NT2/D1 (cell line): ENCODE data around the gene SUSD1.
A peak's percentile ranks its signal among the peaks of the same experiment; 100 is the strongest.

Experiments used
- DNase-seq: peaks from one replicate; pipeline ENCODE4 v3.0.0-alpha.2; 2011; ENCODE audit warnings: low read depth, low spot score
- H3K27me3 ChIP-seq: 2 replicates; pipeline ENCODE4 v1.6.0; 2011; ENCODE audit warnings: mild to moderate bottlenecking; ENCODE audit not compliant: insufficient read length, insufficient read depth
- H3K36me3 ChIP-seq: 2 replicates; pipeline ENCODE4 v1.6.1; 2011; ENCODE audit warnings: mild to moderate bottlenecking, low read length, mixed read lengths; ENCODE audit not compliant: insufficient read depth, insufficient read length
- H3K4me1 ChIP-seq: 2 replicates; pipeline ENCODE4 v1.5.1; 2011; ENCODE audit not compliant: insufficient read depth, insufficient read length
- H3K4me3 ChIP-seq: 2 replicates; pipeline ENCODE4 v1.5.1; 2011; ENCODE audit warnings: low read depth; ENCODE audit not compliant: insufficient read length
- H3K9ac ChIP-seq: 2 replicates; pipeline ENCODE4 v1.6.0; 2011; ENCODE audit warnings: low read depth; ENCODE audit not compliant: insufficient read length
- H3K9me3 ChIP-seq: 2 replicates; pipeline ENCODE4 v1.5.1; 2011; ENCODE audit warnings: mild to moderate bottlenecking, low read length; ENCODE audit not compliant: insufficient read depth
- SUZ12 ChIP-seq: IDR thresholded peaks from 2 replicates; pipeline ENCODE4 v1.6.1; 2011; ENCODE audit not compliant: insufficient read length, insufficient read depth; ENCODE audit errors: extremely low read depth
- YY1 ChIP-seq: IDR thresholded peaks from 2 replicates; pipeline ENCODE4 v1.6.1; 2011; ENCODE audit not compliant: insufficient read length, insufficient read depth
- ZNF274 ChIP-seq: IDR thresholded peaks from 2 replicates; pipeline ENCODE4 v1.6.1; 2011; ENCODE audit warnings: mild to moderate bottlenecking, low read depth, low read length

Gene SUSD1

GRCh38 chr9:112184221-112184620 is 9.1 kb upstream of the SUSD1 start:
- H3K27me3 ChIP-seq, result no peaks in the 10 kb centered on the region
- no peaks in the 10 kb centered on the region for H3K4me1 ChIP-seq
- no peak overlapping the region for H3K9ac ChIP-seq
- no peak overlapping the region for H3K4me3 ChIP-seq
- DNase-seq, result no peak
- H3K9me3 ChIP-seq, result 0 out of 2 replicates have a peak, but pooled peaks cover 7% of the 10 kb centered on the region
- no peaks in the 10 kb centered on the region for H3K36me3 ChIP-seq
- TF ChIP-seq SUZ12, result no peak
- no peak for TF ChIP-seq ZNF274
- no peak for TF ChIP-seq YY1

GRCh38 chr9:112180387-112180881 is 5.3 kb upstream of the SUSD1 start:
- DNase-seq, result no peak
- Histone ChIP-seq H3K4me3 (no peak overlapping the region), H3K4me1 (no peaks in the 10 kb centered on the region), H3K9me3 (0 out of 2 replicates have a peak, but pooled peaks cover 7% of the 10 kb centered on the region), H3K9ac (no peak overlapping the region), H3K27me3 (peaks cover 20% of the 10 kb centered on the region), H3K36me3 (no peaks in the 10 kb centered on the region)
- TF ChIP-seq ZNF274, result no peak
- TF ChIP-seq YY1, result no peak
- TF ChIP-seq SUZ12, result no peak

GRCh38 chr9:112179816-112180215 is 4.7 kb upstream of the SUSD1 start:
- no peaks in the 10 kb centered on the region for H3K36me3 ChIP-seq
- H3K9ac ChIP-seq, result no peak overlapping the region
- no peaks in the 10 kb centered on the region for H3K4me1 ChIP-seq

GRCh38 chr9:112176524-112176923 is 1.4 kb upstream of the SUSD1 start:
- Histone ChIP-seq H3K4me3 (no peak overlapping the region), H3K4me1 (no peaks in the 10 kb centered on the region), H3K36me3 (peaks cover 9% of the 10 kb centered on the region), H3K9me3 (no peaks in the 10 kb centered on the region), H3K27me3 (peaks cover 37% of the 10 kb centered on the region), H3K9ac (no peak overlapping the region)
- TF ChIP-seq SUZ12 (no peak), YY1 (no peak), ZNF274 (no peak)
- no peak for DNase-seq

More at GRCh38 chr9:112179816-112180215, 4.7 kb upstream of the SUSD1 start:
- Histone ChIP-seq H3K4me3 (no peak overlapping the region), H3K27me3 (peaks cover 23% of the 10 kb centered on the region), H3K9me3 (0 out of 2 replicates have a peak, but pooled peaks cover 7% of the 10 kb centered on the region)
- no peak for DNase-seq
- no peak for TF ChIP-seq YY1
- TF ChIP-seq SUZ12, result no peak
- no peak for TF ChIP-seq ZNF274

GRCh38 chr9:112175796-112176315 is 759 bp upstream of the SUSD1 start:
- DNase-seq, result no peak
- Histone ChIP-seq H3K36me3 (peaks cover 9% of the 10 kb centered on the region), H3K27me3 (peaks cover 37% of the 10 kb centered on the region), H3K4me3 (peak overlapping the region; percentile 55), H3K4me1 (no peaks in the 10 kb centered on the region), H3K9ac (peak overlapping the region; percentile 74), H3K9me3 (no peaks in the 10 kb centered on the region)
- TF ChIP-seq YY1 (no peak), ZNF274 (no peak), SUZ12 (no peak)

- TF ChIP-seq SUZ12 (no peak), ZNF274 (no peak), YY1 (no peak)
- no peaks in the 10 kb centered on the region for H3K4me1 ChIP-seq
Measured at GRCh38 chr9:112174222-112174964, 704 bp downstream of the SUSD1 start.

More at GRCh38 chr9:112174222-112174964, 704 bp downstream of the SUSD1 start:
- H3K4me3 ChIP-seq, result peak overlapping the region; percentile 55
- peak overlapping the region; percentile 74 for H3K9ac ChIP-seq
- H3K9me3 ChIP-seq, result no peaks in the 10 kb centered on the region
- H3K36me3 ChIP-seq, result peaks cover 9% of the 10 kb centered on the region
- no peak for DNase-seq
- peaks cover 37% of the 10 kb centered on the region for H3K27me3 ChIP-seq
